A549 treated with AZD9567 at 1 μM for 4 hours (cell line): ENCODE data around the gene UACA. TPM values are rescaled to one million over a fixed set of nuclear protein-coding genes. Genes with fewer than 3 reads are reported as not detected.

Experiments used
- total RNA-seq: library from RNA; stranded (reverse); fragments of 200-300 nt; extraction: Qiagen RNA extraction; gene quantifications from 5 replicates; pipeline ENCODE4 v1.2.3, GENCODE V29; 2022; ENCODE audit not compliant: insufficient read depth

The UACA gene
- 33.9 to 42.6 TPM (median 35.0 TPM) in 5 replicates for total RNA-seq

GRCh38 chr15:70763120-70763949 is at the start of gene UACA:
Gene UACA (minus strand): TSS chr15:70763558. CDS start chr15:70763407, 151 bp downstream.

Other genes starting within 250 kb of the UACA start
- gene LARP6, start 90.6 kb upstream of the UACA start, total RNA-seq, result 40.1 to 78.5 TPM (median 75.4 TPM) in 5 replicates
- gene THAP10, start 128.9 kb upstream of the UACA start, total RNA-seq, result 4.7 to 8.2 TPM (median 6.2 TPM) in 5 replicates
- 3.0 to 6.0 TPM (median 3.7 TPM) in 5 replicates for gene LRRC49, start 129.3 kb upstream of the UACA start, total RNA-seq